ENCODE measurements around the gene INF2.
A peak's percentile ranks its signal among the peaks of the same experiment; 100 is the strongest.

INF2 gene

GRCh38 chr14:104676694-104677511, 12.5 kb upstream of the INF2 start:
- TF ChIP-seq FOXA1 (IDR thresholded peaks at IDR 0.05) = no peak
- no peak for TF ChIP-seq BHLHE40 (IDR thresholded peaks at IDR 0.05; ENCODE audit: borderline replicate concordance)
- TF ChIP-seq LEF1 (IDR thresholded peaks at IDR 0.05; ENCODE audit: borderline replicate concordance) = no peak
- no peak for TF ChIP-seq HDGF (IDR thresholded peaks at IDR 0.05; ENCODE audit: borderline replicate concordance)
- no peak for TF ChIP-seq FOXK2 (IDR thresholded peaks at IDR 0.05)
- TF ChIP-seq PKNOX1 (IDR thresholded peaks at IDR 0.05) = no peak
- TF ChIP-seq SUZ12 (IDR thresholded peaks at IDR 0.05) = no peak
- no peak for TF ChIP-seq ARNT (IDR thresholded peaks at IDR 0.05)
- TF ChIP-seq FOXM1 (IDR thresholded peaks at IDR 0.05; ENCODE audit: borderline replicate concordance) = no peak
- no peak for TF ChIP-seq CTBP1 (IDR thresholded peaks at IDR 0.05; ENCODE audit: borderline replicate concordance)
- TF ChIP-seq ZNF384 (IDR thresholded peaks at IDR 0.05) = no peak
- no peak for TF ChIP-seq TARDBP (IDR thresholded peaks at IDR 0.05)
- no peak for TF ChIP-seq SP1 (IDR thresholded peaks at IDR 0.05)
- no peak for TF ChIP-seq NFRKB (IDR thresholded peaks at IDR 0.05)
- DNase-seq (ENCODE audit: extremely low spot score) = no peak
- ChIA-PET POLR2A (interaction anchor here (0.7 to 2.9 kb wide), 7 partner anchors 8 to 76 kb away, joined by 3 to 21 read pairs (median 3); partner anchors contain the start of gene SIVA1), CTCF (no interaction called here)

GRCh38 chr14:104677512-104678332, 11.7 kb upstream of the INF2 start:
- peak; percentile 74 for DNase-seq (ENCODE audit: extremely low spot score)
- TF ChIP-seq L3MBTL2 (conservative IDR thresholded peaks at IDR 0.05) (peak; percentile 96), ELF4 (IDR thresholded peaks at IDR 0.05) (no peak), BHLHE40 (IDR thresholded peaks at IDR 0.05; ENCODE audit: borderline replicate concordance) (no peak), NFRKB (IDR thresholded peaks at IDR 0.05) (no peak), TARDBP (IDR thresholded peaks at IDR 0.05) (no peak)
- ChIA-PET CTCF (no interaction called here), POLR2A (interaction anchor here (0.7 to 2.9 kb wide), 10 partner anchors 9 to 75 kb away, joined by 3 to 21 read pairs (median 3); partner anchors contain the start of gene SIVA1)

GRCh38 chr14:104678346-104678745, 11.1 kb upstream of the INF2 start:
- TF ChIP-seq CTBP1 (IDR thresholded peaks at IDR 0.05; ENCODE audit: borderline replicate concordance) (no peak), L3MBTL2 (conservative IDR thresholded peaks at IDR 0.05) (no peak), SP1 (IDR thresholded peaks at IDR 0.05) (no peak), PKNOX1 (IDR thresholded peaks at IDR 0.05) (no peak), FOXM1 (IDR thresholded peaks at IDR 0.05; ENCODE audit: borderline replicate concordance) (no peak), NFRKB (IDR thresholded peaks at IDR 0.05) (no peak), SUZ12 (IDR thresholded peaks at IDR 0.05) (no peak)
- CTCF ChIA-PET = no interaction called here
- POLR2A ChIA-PET = interaction anchor here (1.1 to 2.9 kb wide), 7 partner anchors 9 to 74 kb away, joined by 3 to 21 read pairs (median 3); partner anchors contain the start of gene SIVA1
- DNase-seq (ENCODE audit: extremely low spot score) = no peak

- POLR2A ChIA-PET = interaction anchor here (1.1 to 2.9 kb wide), 5 partner anchors 9 to 73 kb away, joined by 3 to 21 read pairs (median 9); partner anchors contain the start of gene SIVA1
- TF ChIP-seq ARNT (IDR thresholded peaks at IDR 0.05) = no peak
- DNase-seq (ENCODE audit: extremely low spot score) = no peak
- CTCF ChIA-PET = no interaction called here
These were observed 10.3 kb upstream of the INF2 start for GRCh38 chr14:104678901-104679705.

GRCh38 chr14:104680056-104680805, 9.2 kb upstream of the INF2 start:
- TF ChIP-seq BHLHE40 (IDR thresholded peaks at IDR 0.05; ENCODE audit: borderline replicate concordance) (no peak), L3MBTL2 (conservative IDR thresholded peaks at IDR 0.05) (no peak), ZNF384 (IDR thresholded peaks at IDR 0.05) (no peak)
- CTCF ChIA-PET = interaction anchor here (0.7 to 1.0 kb wide), 3 partner anchors 10 to 29 kb away, joined by 3 read pairs; no protein-coding TSS in a partner anchor
- POLR2A ChIA-PET = interaction anchor here (1.3 to 1.9 kb wide), 2 partner anchors 10 to 73 kb away, joined by 3 to 7 read pairs; partner anchors contain the start of gene SIVA1
- DNase-seq (ENCODE audit: extremely low spot score) = no peak

Data from HEK293T (cell line).